Adipose tissue (tissue), 3 donors: Measurements from ENCODE around the gene RAD51C. TPM values are rescaled to one million over a fixed set of nuclear protein-coding genes. Genes with fewer than 3 reads are reported as not detected.
"Not testable (repeated sequence)": the region's sequence is repeated elsewhere in the genome, so short reads cannot be mapped to it uniquely, and the experiment has no call there.

Experiments used
- H3K27ac ChIP-seq: one replicate; pipeline ENCODE4 v1.5.1; 2013; ENCODE audit warnings: low read depth, low read length
- WGBS, 3 donors: extraction: QIAGEN DNeasy Blood & Tissue Kit; methylation state at CpG; one replicate each; pipeline ENCODE4 v1.1.7; 2013; 5-methylcytosine and 5-hydroxymethylcytosine counted together
- polyA plus RNA-seq, 3 donors: library from polyadenylated mRNA; stranded (reverse); fragments of 200-250 nt; gene quantifications; one replicate each; pipeline ENCODE4 v1.2.3, GENCODE V29; 2013
- donor health status: healthy with polysubstance abuse.
- donor health status: Bipolar disorder and iron deficiency.
- donor health status: healthy.

Gene RAD51C
- polyA plus RNA-seq, 3 donors: 9.0 to 16.6 (median 13.7) TPM

- 49 to 54% (median 51%) methylated on average over 12 of the region's 12 CpGs for WGBS, 3 donors
- H3K27ac ChIP-seq: no peak overlapping the region
These were observed 13.0 kb upstream of the RAD51C start for GRCh38 chr17:58679263-58680037.

GRCh38 chr17:58680038-58680369, 12.4 kb upstream of the RAD51C start:
- no peak overlapping the region for H3K27ac ChIP-seq
- 75 to 90% (median 88%) methylated on average over 6 of the region's 6 CpGs for WGBS, 3 donors

GRCh38 chr17:58684003-58684402, 8.4 kb upstream of the RAD51C start:
- 78 to 90% (median 89%) methylated on average over 10 of the region's 10 CpGs for WGBS, 3 donors
- H3K27ac ChIP-seq: no peak overlapping the region

GRCh38 chr17:58684462-58684861, 7.9 kb upstream of the RAD51C start:
- WGBS, 3 donors: 90 to 93% (median 92%) methylated on average over 6 of the region's 6 CpGs

GRCh38 chr17:58686980-58687379, 5.4 kb upstream of the RAD51C start:
- H3K27ac ChIP-seq: no peak overlapping the region
- WGBS, 3 donors: 49 to 74% (median 67%) methylated on average over 4 of the region's 4 CpGs

More at GRCh38 chr17:58684462-58684861, 7.9 kb upstream of the RAD51C start:
- H3K27ac ChIP-seq: not testable (repeated sequence)

- 85 to 93% (median 88%) methylated on average over 2 of the region's 2 CpGs for WGBS, 3 donors
- no peak overlapping the region for H3K27ac ChIP-seq
These were observed 3.9 kb upstream of the RAD51C start for GRCh38 chr17:58688521-58688920.

- WGBS, 3 donors: 93 to 95% (median 93%) methylated on average over 7 of the region's 7 CpGs
- H3K27ac ChIP-seq: not testable (repeated sequence)
These were observed 2.4 kb upstream of the RAD51C start for GRCh38 chr17:58690033-58690432.

GRCh38 chr17:58691701-58692238, 632 bp upstream of the RAD51C start, which contains the start of gene TEX14:
TEX14 (minus strand) TSS chr17:58692045; CDS start chr17:58652001, 40,044 bp downstream.
- H3K27ac ChIP-seq: no peak within 1 kb of the TSS
- WGBS, 3 donors: 80 to 93% (median 93%) methylated on average over 18 to 19 of the region's 19 CpGs

GRCh38 chr17:58693208-58693607, 806 bp downstream of the RAD51C start:
- 65 to 71% (median 66%) methylated on average over 8 of the region's 8 CpGs for WGBS, 3 donors
- no peak overlapping the region for H3K27ac ChIP-seq

- no peak overlapping the region for H3K27ac ChIP-seq
These were observed 1.3 kb downstream of the RAD51C start for GRCh38 chr17:58693751-58694150.

GRCh38 chr17:58694302-58694701, 1.9 kb downstream of the RAD51C start:
- H3K27ac ChIP-seq: no peak overlapping the region
- WGBS, 3 donors: 89 to 94% (median 93%) methylated on average over 8 of the region's 8 CpGs

More at GRCh38 chr17:58693751-58694150, 1.3 kb downstream of the RAD51C start:
- 69 to 82% (median 70%) methylated on average over 2 of the region's 2 CpGs for WGBS, 3 donors

GRCh38 chr17:58694826-58695225, 2.4 kb downstream of the RAD51C start:
- WGBS, 3 donors: 92 to 97% (median 94%) methylated on average over 1 of the region's 1 CpG
- no peak overlapping the region for H3K27ac ChIP-seq

- WGBS, 3 donors: 95 to 97% (median 95%) methylated on average over 11 of the region's 11 CpGs
- H3K27ac ChIP-seq: no peak overlapping the region
These were observed 7.4 kb downstream of the RAD51C start for GRCh38 chr17:58699771-58700170.

- 90 to 93% (median 93%) methylated on average over 5 of the region's 5 CpGs for WGBS, 3 donors
- H3K27ac ChIP-seq: no peak overlapping the region
These were observed 9.7 kb downstream of the RAD51C start for GRCh38 chr17:58702045-58702476.

- no peak overlapping the region for H3K27ac ChIP-seq
- WGBS, 3 donors: 86 to 91% (median 88%) methylated on average over 8 of the region's 8 CpGs
These were observed 10.3 kb downstream of the RAD51C start for GRCh38 chr17:58702708-58703107.

- WGBS, 3 donors: 78 to 86% (median 81%) methylated on average over 4 of the region's 4 CpGs
- no peak overlapping the region for H3K27ac ChIP-seq
These were observed 10.9 kb downstream of the RAD51C start for GRCh38 chr17:58703137-58703915.

- no peak overlapping the region for H3K27ac ChIP-seq
- 93 to 98% (median 97%) methylated on average over 2 of the region's 2 CpGs for WGBS, 3 donors
These were observed 11.5 kb downstream of the RAD51C start for GRCh38 chr17:58703916-58704286.

- 71 to 78% (median 76%) methylated on average over 3 of the region's 3 CpGs for WGBS, 3 donors
- no peak overlapping the region for H3K27ac ChIP-seq
These were observed 14.1 kb downstream of the RAD51C start for GRCh38 chr17:58706351-58707140.
